Colon (tissue), 2 donors: Measurements from ENCODE around the gene PTPRD.

ENCODE experiments used
- FAIRE-seq: peaks from 2 replicates; lab custom pipeline; 2012; peaks lifted over from hg19 to GRCh38; lab: Jason Lieb, UNC
- donor health status: control.
- donor health status: control.

The PTPRD gene

GRCh38 chr9:8567963-8568579 is 2044.7 kb downstream of the PTPRD start:
- no peak for FAIRE-seq

GRCh38 chr9:8564960-8565359 is 2047.8 kb downstream of the PTPRD start:
- no peak for FAIRE-seq

GRCh38 chr9:8560560-8561525 is 2052.0 kb downstream of the PTPRD start:
- FAIRE-seq = no peak

GRCh38 chr9:8558176-8558575 is 2054.6 kb downstream of the PTPRD start:
- FAIRE-seq = no peak

- FAIRE-seq = no peak
These were observed 2056.9 kb downstream of the PTPRD start for GRCh38 chr9:8555762-8556500.

GRCh38 chr9:8553444-8553843 is 2059.4 kb downstream of the PTPRD start:
- no peak for FAIRE-seq

GRCh38 chr9:8552732-8553131 is 2060.1 kb downstream of the PTPRD start:
- no peak for FAIRE-seq

- FAIRE-seq = no peak
These were observed 2063.6 kb downstream of the PTPRD start for GRCh38 chr9:8549214-8549613.

- no peak for FAIRE-seq
These were observed 2069.6 kb downstream of the PTPRD start for GRCh38 chr9:8543219-8543618.

- FAIRE-seq = no peak
These were observed 2070.3 kb downstream of the PTPRD start for GRCh38 chr9:8542537-8542936.

- no peak for FAIRE-seq
These were observed 2073.1 kb downstream of the PTPRD start for GRCh38 chr9:8539681-8540197.

- FAIRE-seq = no peak
These were observed 2076.0 kb downstream of the PTPRD start for GRCh38 chr9:8536845-8537244.

- FAIRE-seq = no peak
These were observed 2078.0 kb downstream of the PTPRD start for GRCh38 chr9:8534828-8535227.

GRCh38 chr9:8533681-8534080 is 2079.1 kb downstream of the PTPRD start:
- no peak for FAIRE-seq

- FAIRE-seq = no peak
These were observed 2080.9 kb downstream of the PTPRD start for GRCh38 chr9:8531826-8532415.

- no peak for FAIRE-seq
These were observed 2091.7 kb downstream of the PTPRD start for GRCh38 chr9:8521112-8521511.

- no peak for FAIRE-seq
These were observed 2097.1 kb downstream of the PTPRD start for GRCh38 chr9:8515748-8516147.

- FAIRE-seq = no peak
These were observed 2098.0 kb downstream of the PTPRD start for GRCh38 chr9:8514760-8515159.

- no peak for FAIRE-seq
These were observed 2104.0 kb downstream of the PTPRD start for GRCh38 chr9:8508671-8509290.

- no peak for FAIRE-seq
These were observed 2118.2 kb downstream of the PTPRD start for GRCh38 chr9:8494571-8494970.

GRCh38 chr9:8492679-8493078 is 2120.1 kb downstream of the PTPRD start:
- no peak for FAIRE-seq

- no peak for FAIRE-seq
These were observed 2120.8 kb downstream of the PTPRD start for GRCh38 chr9:8492024-8492423.
